Kidney (tissue), 14 donors: ENCODE results near the gene CGB8. TPM values are rescaled to one million over a fixed set of nuclear protein-coding genes. Genes with fewer than 3 reads are reported as not detected.
A peak's percentile ranks its signal among the peaks of the same experiment; 100 is the strongest.
"Not testable (repeated sequence)": the region's sequence is repeated elsewhere in the genome, so short reads cannot be mapped to it uniquely, and the experiment has no call there.

Source experiments
- DNase-seq, 5 donors: peaks; one replicate each; pipeline ENCODE4 v3.0.0-alpha.2; 2013 to 2020
- FAIRE-seq: peaks from 2 replicates; lab custom pipeline; 2012; peaks lifted over from hg19 to GRCh38; lab: Jason Lieb, UNC
- H3K27ac ChIP-seq, 2 donors: one replicate each; pipeline ENCODE4 v1.7.0; 2013; ENCODE audit warnings: low read depth in 2 of 2, low read length in 2 of 2, inconsistent platforms in 1 of 2
- H3K27me3 ChIP-seq: one replicate; pipeline ENCODE4 v1.7.1; 2013; ENCODE audit warnings: low read length, inconsistent platforms; ENCODE audit not compliant: control insufficient read depth, insufficient read depth
- H3K36me3 ChIP-seq, 3 donors: one replicate each; pipeline versions ENCODE4 v1.7.0 to v1.7.1; 2013; ENCODE audit warnings: low read length in 3 of 3, control low read depth in 1 of 3, inconsistent platforms in 1 of 3; ENCODE audit not compliant: insufficient read depth in 3 of 3, control insufficient read depth in 2 of 3
- H3K4me1 ChIP-seq, 3 donors: one replicate each; pipeline versions ENCODE4 v1.7.0 to v1.7.1; 2013; ENCODE audit warnings: low read length in 3 of 3, inconsistent platforms in 1 of 3, low read depth in 1 of 3; ENCODE audit not compliant: control insufficient read depth in 2 of 3, insufficient read depth in 2 of 3
- H3K4me3 ChIP-seq, 3 donors: one replicate each; pipeline versions ENCODE4 v1.7.0 to v1.8.1; 2013; ENCODE audit warnings: low read length in 3 of 3, control low read depth in 1 of 3, inconsistent platforms in 1 of 3
- H3K9ac ChIP-seq, 3 donors: one replicate each; pipeline versions ENCODE4 v1.7.0 to v1.7.1; 2013; ENCODE audit warnings: low read length in 3 of 3, control low read depth in 1 of 3, inconsistent platforms in 1 of 3
- H3K9me3 ChIP-seq, 3 donors: one replicate each; pipeline versions ENCODE4 v1.7.0 to v1.7.1; 2013; ENCODE audit warnings: low read length in 3 of 3, control low read depth in 1 of 3, inconsistent platforms in 1 of 3; ENCODE audit not compliant: control insufficient read depth in 2 of 3, insufficient read depth in 1 of 3
- CTCF ChIP-seq: IDR thresholded peaks from 3 replicates; pipeline ENCODE4 v1.5.1; 2012; ENCODE audit warnings: mild to moderate bottlenecking, moderate library complexity, borderline replicate concordance; ENCODE audit not compliant: insufficient read depth; ENCODE audit errors: extremely low read depth
- intact Hi-C: fragments of 100-400 bp; cut with DNase I; formaldehyde crosslinking; loops from one replicate; pipeline ENCODE4 v1.11.1; 2022
- polyA plus RNA-seq: library from polyadenylated mRNA; stranded (reverse); fragments of 350-450 nt; fragmentation: Illumina TruSeq; extraction: RNeasy Lipid Tissue Mini Kit (QIAGEN cat#74804); gene quantifications from one replicate; pipeline ENCODE4 v1.2.3, GENCODE V29; 2014; ENCODE audit warnings: low read depth, low replicate concordance; ENCODE audit not compliant: insufficient read depth
- total RNA-seq: library from RNA; stranded (reverse); fragmentation: NEBNext Ultra II Directional; extraction: Animal tissue kit (Norgen Biotek cat#: 25700); gene quantifications from one replicate; pipeline ENCODE4 v1.2.1, GENCODE V29; 2021
- donor health status: control.
- donor health status: control.
- donor health status: control.
- donor health status: control.
- donor health status: control.
- donor health status: DM: yes; HTN: yes; CAD: no.
- donor health status: Normal renal cell carcinoma (clear cell type).

Gene CGB8
- total and polyA plus RNA-seq, 2 donors from 2014 or later = not detected

GRCh38 chr19:49081273-49081672, 32.4 kb upstream of the CGB8 start:
- no peak for TF ChIP-seq CTCF
- intact Hi-C loops = no loop called here
- Histone ChIP-seq H3K4me3 (no peak overlapping the region), H3K27me3 (no peaks in the 10 kb centered on the region), H3K9me3 (no peaks in the 10 kb centered on the region), H3K27ac (no peak overlapping the region), H3K36me3 (no peaks in the 10 kb centered on the region), H3K9ac (no peak overlapping the region), H3K4me1 (peaks cover 0 to 4% (median 2%) of the 10 kb centered on the region in 3 donors)
- FAIRE-seq = no peak
- DNase-seq = no peak

- H3K9ac ChIP-seq = no peak overlapping the region
- FAIRE-seq (no peak), DNase-seq (no peak)
Observed at GRCh38 chr19:49080392-49080791, 31.5 kb upstream of the CGB8 start.

GRCh38 chr19:49074869-49075268, 26.0 kb upstream of the CGB8 start:
- H3K4me1 ChIP-seq, intact Hi-C loops, H3K4me3 ChIP-seq, FAIRE-seq, H3K9ac ChIP-seq, H3K27ac ChIP-seq, H3K36me3 ChIP-seq, H3K9me3 ChIP-seq, H3K27me3 ChIP-seq: not testable (repeated sequence)
- TF ChIP-seq CTCF = peak; percentile 47
- DNase-seq = peak in 4 of 5 donors; percentile 55 to 87 (median 61)

More at GRCh38 chr19:49080392-49080791, 31.5 kb upstream of the CGB8 start:
- Histone ChIP-seq H3K27me3 (no peaks in the 10 kb centered on the region), H3K4me3 (no peak overlapping the region), H3K36me3 (no peaks in the 10 kb centered on the region), H3K9me3 (no peaks in the 10 kb centered on the region), H3K27ac (no peak overlapping the region), H3K4me1 (no peaks in the 10 kb centered on the region)
- no peak for TF ChIP-seq CTCF
- intact Hi-C loops = no loop called here
